ENCODE results near the gene SLC19A2. TPM values are rescaled to one million over a fixed set of nuclear protein-coding genes. Genes with fewer than 3 reads are reported as not detected.

SLC19A2 gene
- total RNA-seq, 4 donors from 2014 or later, result 2.8 to 20.2 (median 14.9) TPM

DNA sequence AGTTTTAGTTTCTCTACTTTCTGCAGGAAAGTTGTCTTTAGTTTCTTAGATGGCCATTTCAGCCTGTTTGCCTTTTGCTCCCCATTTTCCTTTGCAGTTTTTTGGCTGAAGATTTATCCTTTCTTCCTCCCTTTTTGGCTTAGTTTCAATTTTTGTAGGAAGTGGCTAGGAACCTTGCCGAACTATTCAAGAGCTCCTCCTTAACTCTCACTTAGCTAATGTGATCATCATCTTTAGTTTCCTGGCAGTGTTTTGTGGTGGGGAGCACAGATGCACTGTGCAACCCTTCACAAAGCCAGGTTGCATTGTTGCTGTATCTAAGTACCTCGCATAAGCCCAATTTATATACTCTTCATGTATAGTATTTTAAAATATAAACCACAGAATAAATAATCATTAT lies 29.7 kb downstream of the SLC19A2 start:
- in situ Hi-C loops (cut with MboI; ENCODE audit: low pct_ligation_motif_present in 1 of 4, low pct_unique_long_range_greater_than_20kb in 1 of 4, low sequenced_read_pairs in 3 of 4) (no loop called here), intact Hi-C loops (cut with DNase I; ENCODE audit: low total_unique reads) (no loop called here)
- no peak for TF ChIP-seq EP300 (IDR thresholded peaks at IDR 0.05; ENCODE audit: low read depth)
- no peak for TF ChIP-seq POLR2AphosphoS5 (IDR thresholded peaks at IDR 0.05)
- TF ChIP-seq POLR2A (IDR thresholded peaks at IDR 0.05), result no peak
- TF ChIP-seq CTCF (IDR thresholded peaks at IDR 0.05), result no peak
- Histone ChIP-seq H3K4me3 (no peak overlapping the region), H3K36me3 (no peaks in the 10 kb centered on the region), H3K9me3 (peaks cover 6 to 12% of the 10 kb centered on the region in 2 donors), H3K4me1 (peaks cover 0 to 13% (median 1%) of the 10 kb centered on the region in 4 donors), H3K27ac (no peak overlapping the region), H3K27me3 (peaks cover 10% of the 10 kb centered on the region)
- DNase-seq, result no peak
- 68% methylated on average over 2 of the region's 2 CpGs; no CpG with 5 or more reads in 1 of the 2 donors for WGBS, 2 donors (ENCODE audit: low coverage in 1 of 2)

DNA sequence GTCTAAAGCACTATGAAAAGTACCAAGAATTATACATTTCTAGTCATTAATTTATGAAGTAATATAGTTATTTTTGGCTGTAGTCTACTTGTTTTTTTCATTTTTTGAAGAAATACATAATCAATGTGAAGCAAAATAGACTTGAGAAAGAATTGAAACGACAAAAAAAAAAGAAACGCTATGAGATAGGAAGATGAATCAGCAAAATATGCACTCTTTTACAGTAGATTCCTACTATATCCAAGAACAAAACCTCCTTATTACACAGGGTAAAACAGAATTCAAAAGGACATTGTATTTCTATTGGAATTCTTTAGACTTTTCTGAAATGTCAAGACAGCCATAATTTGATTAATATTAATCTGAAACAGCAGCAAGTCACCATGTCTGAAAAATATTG lies 32.8 kb downstream of the SLC19A2 start:
- DNase-seq, result no peak
- no peak for TF ChIP-seq EP300 (IDR thresholded peaks at IDR 0.05; ENCODE audit: low read depth)
- no peak for TF ChIP-seq POLR2AphosphoS5 (IDR thresholded peaks at IDR 0.05)
- TF ChIP-seq CTCF (IDR thresholded peaks at IDR 0.05), result no peak
- TF ChIP-seq POLR2A (IDR thresholded peaks at IDR 0.05), result no peak
- H3K36me3 ChIP-seq, result no peaks in the 10 kb centered on the region
- intact Hi-C loops (cut with DNase I; ENCODE audit: low total_unique reads), result no loop called here
- in situ Hi-C loops (cut with MboI; ENCODE audit: low pct_ligation_motif_present in 1 of 4, low pct_unique_long_range_greater_than_20kb in 1 of 4, low sequenced_read_pairs in 3 of 4), result no loop called here
- no peak overlapping the region for H3K4me3 ChIP-seq
- H3K4me1 ChIP-seq, result peaks cover 0 to 10% (median 0%) of the 10 kb centered on the region in 4 donors
- no peaks in the 10 kb centered on the region for H3K27me3 ChIP-seq
- peaks cover 6 to 12% of the 10 kb centered on the region in 2 donors for H3K9me3 ChIP-seq
- H3K27ac ChIP-seq, result no peak overlapping the region
- 91 to 93% methylated on average over 2 of the region's 2 CpGs for WGBS, 2 donors (ENCODE audit: low coverage in 1 of 2)

DNA sequence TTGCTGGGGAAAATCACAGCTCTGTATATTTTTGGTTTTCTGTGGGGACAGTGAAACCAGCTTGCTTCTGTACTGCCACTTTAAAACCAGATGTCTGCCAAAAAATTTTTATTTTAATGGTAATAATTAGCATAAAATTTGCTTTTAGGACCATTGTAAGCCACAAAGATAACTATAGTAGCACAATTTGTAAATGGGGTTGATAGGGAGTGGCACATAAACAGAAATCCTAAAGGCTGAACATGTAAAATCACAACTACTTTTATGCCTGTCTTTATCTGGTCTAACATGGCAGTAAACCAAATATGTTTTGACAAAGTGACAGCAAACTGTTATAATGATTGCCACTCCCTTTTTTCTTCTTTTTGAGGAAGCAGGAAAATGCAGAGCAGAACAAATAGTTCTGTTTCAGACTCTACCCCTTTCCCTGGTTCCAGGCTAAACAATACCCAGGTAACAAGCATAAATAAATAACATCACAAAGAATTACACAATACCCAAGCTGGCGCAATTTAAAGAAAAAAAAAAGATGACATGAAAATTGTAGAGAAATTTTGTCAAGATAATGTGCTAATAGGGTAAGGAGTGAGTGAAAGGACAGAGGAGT lies 34.4 kb downstream of the SLC19A2 start:
- Histone ChIP-seq H3K9me3 (no peaks in the 10 kb centered on the region), H3K27ac (no peak overlapping the region), H3K36me3 (no peaks in the 10 kb centered on the region), H3K4me1 (peaks cover 0 to 10% (median 0%) of the 10 kb centered on the region in 4 donors), H3K27me3 (no peaks in the 10 kb centered on the region), H3K4me3 (no peak overlapping the region)
- no peak for TF ChIP-seq CTCF (IDR thresholded peaks at IDR 0.05)
- TF ChIP-seq POLR2A (IDR thresholded peaks at IDR 0.05), result no peak
- no peak for TF ChIP-seq EP300 (IDR thresholded peaks at IDR 0.05; ENCODE audit: low read depth)
- no peak for TF ChIP-seq POLR2AphosphoS5 (IDR thresholded peaks at IDR 0.05)
- DNase-seq, result no peak
- intact Hi-C loops (cut with DNase I; ENCODE audit: low total_unique reads), result no loop called here
- in situ Hi-C loops (cut with MboI; ENCODE audit: low pct_ligation_motif_present in 1 of 4, low pct_unique_long_range_greater_than_20kb in 1 of 4, low sequenced_read_pairs in 3 of 4), result no loop called here
- 29 to 57% methylated on average over 1 of the region's 1 CpG for WGBS, 2 donors (ENCODE audit: low coverage in 1 of 2)

DNA sequence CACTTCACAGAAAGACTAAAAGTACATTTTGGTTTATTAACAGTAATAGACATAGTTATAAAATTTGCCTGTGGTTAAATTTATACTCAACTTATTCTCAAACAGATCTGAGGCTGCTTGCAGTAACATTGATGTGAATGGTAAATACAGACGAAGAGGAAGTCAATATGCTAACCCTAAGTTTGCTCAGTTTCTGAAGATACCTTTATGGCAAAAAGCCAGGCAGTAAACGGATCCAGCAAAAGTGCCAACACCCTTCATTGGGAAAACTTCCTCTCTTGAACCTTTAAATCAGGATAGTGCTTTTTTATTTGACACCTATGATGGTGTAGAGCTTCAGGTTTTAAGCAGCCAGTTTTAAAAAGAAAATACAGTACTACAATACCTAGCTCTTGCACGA lies 41.8 kb downstream of the SLC19A2 start:
- intact Hi-C loops (cut with DNase I; ENCODE audit: low total_unique reads), result no loop called here
- H3K4me3 ChIP-seq, result no peak overlapping the region
- H3K4me1 ChIP-seq, result peaks cover 0 to 2% (median 0%) of the 10 kb centered on the region in 4 donors
- 25 to 27% methylated on average over 3 of the region's 3 CpGs for WGBS, 2 donors (ENCODE audit: low coverage in 1 of 2)
- TF ChIP-seq POLR2AphosphoS5 (IDR thresholded peaks at IDR 0.05) (no peak), CTCF (IDR thresholded peaks at IDR 0.05) (no peak)
- H3K27ac ChIP-seq, result no peak overlapping the region
- H3K9me3 ChIP-seq, result no peaks in the 10 kb centered on the region
- no peaks in the 10 kb centered on the region for H3K36me3 ChIP-seq
- in situ Hi-C loops (cut with MboI; ENCODE audit: low pct_ligation_motif_present in 1 of 4, low pct_unique_long_range_greater_than_20kb in 1 of 4, low sequenced_read_pairs in 3 of 4), result no loop called here
- DNase-seq, result no peak
- H3K27me3 ChIP-seq, result peaks cover 5% of the 10 kb centered on the region
